Esophagus (tissue), 2 donors: ENCODE measurements around the gene KIF13A. TPM values are rescaled to one million over a fixed set of nuclear protein-coding genes. Genes with fewer than 3 reads are reported as not detected.

Experiments used
- H3K27ac ChIP-seq, 2 donors: one replicate each; pipeline ENCODE4 v1.5.1; 2013; ENCODE audit warnings: low read depth in 2 of 2, mild to moderate bottlenecking in 2 of 2, inconsistent platforms in 1 of 2, low read length in 1 of 2, moderate library complexity in 1 of 2
- H3K27me3 ChIP-seq, 2 donors: one replicate each; pipeline ENCODE4 v1.6.1; 2013; ENCODE audit warnings: low read length in 2 of 2, control low read depth in 1 of 2, mild to moderate bottlenecking in 1 of 2; ENCODE audit not compliant: insufficient read depth in 2 of 2, control insufficient read depth in 1 of 2
- H3K36me3 ChIP-seq, 2 donors: one replicate each; pipeline ENCODE4 v1.6.1; 2013; ENCODE audit warnings: low read length in 1 of 2; ENCODE audit not compliant: control insufficient read depth in 2 of 2, insufficient read depth in 2 of 2
- H3K4me1 ChIP-seq, 2 donors: one replicate each; pipeline ENCODE4 v1.6.1; 2013; ENCODE audit warnings: low read length in 1 of 2; ENCODE audit not compliant: control insufficient read depth in 2 of 2, insufficient read depth in 2 of 2
- H3K4me3 ChIP-seq, 2 donors: one replicate each; pipeline ENCODE4 v1.5.1; 2013; ENCODE audit warnings: low read length in 2 of 2, mild to moderate bottlenecking in 2 of 2, low read depth in 1 of 2, moderate library complexity in 1 of 2
- H3K9me3 ChIP-seq, 2 donors: one replicate each; pipeline ENCODE4 v1.6.1; 2013; ENCODE audit warnings: mild to moderate bottlenecking in 2 of 2, low read depth in 1 of 2, low read length in 1 of 2, moderate library complexity in 1 of 2; ENCODE audit not compliant: control insufficient read depth in 2 of 2, insufficient read depth in 1 of 2
- WGBS, 2 donors: extraction: QIAGEN DNeasy Blood & Tissue Kit; methylation state at CpG; one replicate each; pipeline ENCODE4 v1.1.7; 2013; 5-methylcytosine and 5-hydroxymethylcytosine counted together
- polyA plus RNA-seq, 2 donors: library from polyadenylated mRNA; stranded (reverse); fragments of 200-250 nt; gene quantifications; one replicate each; pipeline ENCODE4 v1.2.3, GENCODE V29; 2013
- donor health status: healthy with polysubstance abuse.
- donor health status: Bipolar disorder and iron deficiency.

KIF13A gene
- polyA plus RNA-seq, 2 donors, result 7.7 to 11.5 TPM

DNA sequence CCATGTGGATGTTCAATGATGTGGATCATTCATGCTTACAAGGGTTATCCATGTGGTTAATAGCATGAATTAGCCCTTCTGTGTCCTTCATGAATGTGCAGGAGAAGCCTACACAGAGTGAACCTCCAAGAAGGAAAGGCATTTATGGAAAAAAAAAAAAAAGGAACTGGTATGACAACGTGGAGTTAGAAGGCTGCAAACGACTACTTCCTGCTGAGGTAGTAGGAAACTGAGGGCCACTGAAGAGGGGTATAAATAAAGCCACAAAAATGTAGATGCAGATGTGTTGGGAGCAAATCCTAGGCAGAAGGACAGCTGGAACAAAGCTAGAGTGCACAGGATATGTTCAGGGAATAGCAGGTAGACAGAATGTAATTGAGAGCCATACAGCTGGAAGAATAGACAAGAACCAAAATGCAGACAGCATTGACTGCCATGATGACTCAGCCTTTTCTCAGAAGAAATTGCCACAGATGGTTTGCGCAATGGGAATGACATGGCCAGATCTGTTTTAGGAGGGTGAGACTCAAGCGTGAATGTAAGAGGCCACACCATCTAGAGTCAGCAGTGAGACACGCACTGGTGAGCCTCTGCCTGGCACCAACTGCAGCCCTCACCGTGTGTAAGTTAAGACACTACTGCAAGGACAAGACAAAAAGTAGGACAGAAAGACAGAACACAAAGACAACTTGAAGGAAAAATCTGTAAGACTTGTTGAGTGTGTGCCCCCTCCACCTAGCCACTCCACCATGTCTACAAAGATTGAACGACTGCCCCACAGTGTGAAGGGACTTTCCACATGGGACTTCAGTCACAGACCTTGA lies 79.8 kb downstream of the KIF13A start:
- peak overlapping the region; percentile 80 to 84 for H3K27ac ChIP-seq
- H3K4me3 ChIP-seq, result no peak overlapping the region
- H3K9me3 ChIP-seq, result no peaks in the 10 kb centered on the region
- H3K27me3 ChIP-seq, result no peaks in the 10 kb centered on the region
- peaks cover 2 to 9% of the 10 kb centered on the region in 2 donors for H3K4me1 ChIP-seq
- WGBS, 2 donors, result 34 to 51% methylated on average over 7 of the region's 7 CpGs
- no peaks in the 10 kb centered on the region for H3K36me3 ChIP-seq

DNA sequence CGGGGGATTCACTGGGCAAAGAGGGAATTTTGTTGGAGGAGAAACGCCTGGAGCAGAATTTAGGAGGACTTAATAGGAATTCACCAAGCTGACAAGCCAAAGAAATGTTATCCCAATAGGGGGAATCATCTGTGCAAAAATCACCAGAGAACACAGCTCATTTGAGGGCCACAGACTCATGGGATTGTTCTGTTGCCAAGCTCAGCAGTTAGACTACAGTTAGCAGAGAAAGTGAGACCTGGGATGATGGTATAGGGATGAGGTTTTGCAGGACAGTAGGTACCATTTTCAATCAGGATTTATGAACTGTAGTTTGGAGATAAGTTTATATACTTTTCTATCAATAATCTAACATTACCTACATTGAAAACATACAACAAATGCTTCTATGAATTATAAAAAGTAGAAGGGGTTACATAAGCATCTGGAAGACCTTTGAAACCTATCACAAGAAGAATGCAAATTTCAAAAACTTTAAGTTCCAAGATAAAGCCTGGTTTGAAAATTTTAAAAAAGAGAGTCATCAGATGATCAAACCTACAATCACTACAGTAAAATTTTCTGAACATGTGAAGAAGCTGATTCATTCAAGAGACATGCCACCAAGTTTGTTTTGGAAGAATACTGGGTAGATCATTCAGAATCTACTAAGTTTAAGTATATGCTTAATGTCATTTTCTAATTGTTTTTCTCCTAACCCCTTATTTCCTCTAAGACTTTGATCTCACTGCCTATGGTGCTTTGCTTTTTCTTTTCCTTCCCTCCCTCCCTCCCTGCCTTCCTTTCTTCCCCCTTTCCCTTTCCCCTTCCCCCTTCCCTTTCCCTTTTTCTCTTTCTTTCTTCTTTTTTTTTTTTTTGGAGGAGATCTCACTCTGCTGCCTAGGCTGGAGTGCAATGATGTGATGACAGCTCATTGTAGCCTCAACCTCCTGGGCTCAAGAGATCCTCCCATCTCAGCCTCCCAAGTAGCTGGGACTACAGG lies 81.5 kb downstream of the KIF13A start:
- Histone ChIP-seq H3K36me3 (no peaks in the 10 kb centered on the region), H3K4me3 (no peak overlapping the region), H3K27ac (no peak overlapping the region), H3K27me3 (no peaks in the 10 kb centered on the region), H3K4me1 (peaks cover 2 to 9% of the 10 kb centered on the region in 2 donors), H3K9me3 (no peaks in the 10 kb centered on the region)
- WGBS, 2 donors, result 88% methylated on average over 2 of the region's 2 CpGs

DNA sequence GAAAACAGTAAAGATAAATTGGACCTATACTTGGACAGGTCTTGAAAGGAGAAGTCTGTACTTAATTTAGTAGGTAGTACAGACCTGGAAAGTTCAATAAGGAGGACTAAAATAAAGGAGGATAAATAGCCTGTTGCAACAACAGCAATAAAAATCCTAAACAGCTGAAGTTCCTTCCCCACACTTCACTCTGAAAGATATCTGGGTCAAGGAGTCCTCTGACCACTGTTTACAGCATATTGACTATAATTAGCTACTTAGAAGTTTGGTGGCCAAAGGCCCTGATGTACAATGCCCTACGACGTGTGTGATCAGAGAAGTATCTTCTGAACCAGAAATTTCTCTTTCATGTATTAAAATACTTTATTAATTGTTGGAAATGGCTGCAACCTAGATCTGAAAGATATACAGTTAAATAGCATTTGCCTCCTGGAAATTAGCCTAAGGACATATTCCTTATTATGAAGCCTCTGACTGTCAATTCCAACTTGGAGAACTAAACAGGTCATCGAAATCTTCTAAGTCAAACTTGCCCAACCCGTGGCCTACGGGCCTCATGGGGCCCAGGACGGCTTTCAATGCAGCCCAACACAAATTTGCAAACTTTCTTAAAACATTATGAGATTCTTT lies 82.8 kb downstream of the KIF13A start:
- Histone ChIP-seq H3K27me3 (no peaks in the 10 kb centered on the region), H3K4me1 (peaks cover 2 to 9% of the 10 kb centered on the region in 2 donors), H3K9me3 (no peaks in the 10 kb centered on the region), H3K27ac (no peak overlapping the region), H3K4me3 (no peak overlapping the region), H3K36me3 (no peaks in the 10 kb centered on the region)
- WGBS, 2 donors, result 83 to 84% methylated on average over 6 of the region's 6 CpGs

DNA sequence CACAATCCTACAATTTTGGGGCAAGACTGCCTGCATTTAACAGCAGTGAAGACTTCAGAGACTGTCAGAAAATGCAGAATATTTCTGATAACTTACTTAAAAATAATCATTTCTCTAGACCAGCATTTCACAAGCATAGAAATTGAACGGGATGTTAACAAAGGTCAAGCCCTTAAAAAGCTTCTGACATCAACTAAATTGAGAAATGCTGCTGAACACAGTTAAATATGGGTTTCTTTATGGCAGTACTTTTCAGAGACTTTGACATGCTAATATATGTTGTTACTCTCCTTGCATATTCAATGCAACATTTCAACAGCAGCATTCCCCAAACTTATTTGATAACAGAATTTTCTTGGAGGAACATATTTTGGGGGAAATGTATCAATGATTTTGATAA lies 84.5 kb downstream of the KIF13A start:
- Histone ChIP-seq H3K4me3 (no peak overlapping the region), H3K36me3 (no peaks in the 10 kb centered on the region), H3K4me1 (peaks cover 0 to 6% of the 10 kb centered on the region in 2 donors), H3K27me3 (no peaks in the 10 kb centered on the region), H3K27ac (no peak overlapping the region), H3K9me3 (no peaks in the 10 kb centered on the region)
- 49 to 50% methylated on average over 1 of the region's 1 CpG for WGBS, 2 donors

DNA sequence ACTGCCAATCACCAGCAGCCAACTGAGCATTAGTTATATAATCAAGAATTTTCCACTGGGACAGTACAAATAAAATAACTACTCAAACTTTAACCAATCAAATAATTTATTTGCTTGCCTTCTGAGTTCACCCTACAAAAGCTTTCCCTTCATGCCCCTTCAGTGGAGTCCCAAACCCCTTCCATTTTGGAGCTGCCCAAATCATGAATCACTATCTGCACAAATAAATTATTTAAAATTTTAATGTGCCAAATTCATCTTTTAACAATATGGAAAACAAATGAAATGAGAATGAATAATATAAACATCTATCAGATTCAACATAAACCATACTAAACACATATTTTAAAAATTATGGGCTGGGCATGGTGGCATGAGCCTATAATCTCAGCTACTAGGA lies 85.9 kb downstream of the KIF13A start:
- Histone ChIP-seq H3K9me3 (no peaks in the 10 kb centered on the region), H3K27me3 (no peaks in the 10 kb centered on the region), H3K27ac (no peak overlapping the region), H3K4me1 (peaks cover 0 to under 1% of the 10 kb centered on the region in 2 donors), H3K36me3 (peaks cover 0 to 2% of the 10 kb centered on the region in 2 donors), H3K4me3 (no peak overlapping the region)

DNA sequence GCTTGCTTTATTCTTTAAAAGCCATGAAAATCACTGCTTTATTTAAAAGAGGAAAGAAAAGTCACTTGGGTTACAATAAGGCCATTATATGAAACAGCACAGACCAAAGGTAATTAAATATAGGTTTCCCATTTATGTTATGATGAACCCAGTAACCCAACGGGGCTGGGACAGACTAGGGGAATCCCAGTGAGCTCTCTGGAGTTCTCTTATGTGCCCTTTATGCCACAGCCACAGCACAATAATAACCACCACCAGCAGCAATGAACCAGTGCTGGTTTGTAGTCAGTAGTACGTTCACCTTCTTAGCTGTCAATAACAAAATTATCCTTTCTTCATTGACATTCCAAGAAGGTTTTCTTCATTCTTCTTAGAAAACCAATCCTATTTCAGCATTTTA lies 87.4 kb downstream of the KIF13A start:
- Histone ChIP-seq H3K9me3 (peaks cover 0 to 3% of the 10 kb centered on the region in 2 donors), H3K27me3 (no peaks in the 10 kb centered on the region), H3K4me1 (no peaks in the 10 kb centered on the region), H3K27ac (no peak overlapping the region), H3K36me3 (peaks cover 2 to 3% of the 10 kb centered on the region in 2 donors), H3K4me3 (no peak overlapping the region)
- WGBS, 2 donors, result 57 to 61% methylated on average over 2 of the region's 2 CpGs

DNA sequence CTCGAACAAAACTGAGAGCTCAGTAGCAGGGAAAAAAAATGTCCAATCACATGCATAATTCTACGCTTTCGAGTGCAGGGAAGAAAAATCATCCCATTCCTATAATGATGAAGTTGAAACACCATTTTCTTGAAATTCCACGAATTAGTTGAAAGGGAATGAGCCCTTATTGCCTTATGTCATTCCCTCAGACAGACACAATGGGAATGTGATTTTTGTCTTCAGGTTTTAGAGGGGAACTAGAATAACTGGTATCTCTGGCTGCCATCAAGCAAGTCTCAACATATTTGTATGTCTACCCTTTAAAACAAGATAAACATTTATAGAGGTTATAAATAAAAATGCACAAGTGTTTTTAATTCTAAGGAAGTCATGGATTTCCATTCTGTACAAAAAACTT lies 87.9 kb downstream of the KIF13A start:
- no peaks in the 10 kb centered on the region for H3K27me3 ChIP-seq
- H3K27ac ChIP-seq, result no peak overlapping the region
- H3K4me3 ChIP-seq, result no peak overlapping the region
- no peaks in the 10 kb centered on the region for H3K4me1 ChIP-seq
- H3K36me3 ChIP-seq, result peaks cover 2 to 3% of the 10 kb centered on the region in 2 donors
- 81 to 84% methylated on average over 4 of the region's 4 CpGs for WGBS, 2 donors
- H3K9me3 ChIP-seq, result peaks cover 0 to 3% of the 10 kb centered on the region in 2 donors

DNA sequence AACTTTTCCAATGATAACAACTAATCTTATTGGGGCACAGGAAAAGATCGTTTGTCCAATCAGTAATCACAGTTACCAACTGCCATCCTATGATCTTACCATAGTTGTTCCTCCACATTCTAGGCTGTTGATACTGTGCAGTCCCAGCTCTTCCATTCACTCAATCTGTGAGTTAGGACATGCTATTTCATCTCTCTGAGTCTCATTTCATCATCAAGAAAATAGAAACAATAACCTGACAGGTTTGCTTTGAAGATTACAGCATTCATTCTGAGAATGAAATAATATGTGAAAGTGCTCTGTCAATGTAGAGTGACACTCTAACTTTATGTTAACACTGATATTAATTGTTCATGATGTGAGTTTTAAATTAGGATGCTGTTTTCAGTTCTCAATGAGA lies 89.8 kb downstream of the KIF13A start:
- H3K4me1 ChIP-seq, result no peaks in the 10 kb centered on the region
- no peaks in the 10 kb centered on the region for H3K27me3 ChIP-seq
- peaks cover 3 to 5% of the 10 kb centered on the region in 2 donors for H3K36me3 ChIP-seq
- peaks cover 3% of the 10 kb centered on the region in 2 donors for H3K9me3 ChIP-seq
- 86 to 93% methylated on average over 1 of the region's 1 CpG for WGBS, 2 donors
- H3K27ac ChIP-seq, result no peak overlapping the region
- H3K4me3 ChIP-seq, result no peak overlapping the region

DNA sequence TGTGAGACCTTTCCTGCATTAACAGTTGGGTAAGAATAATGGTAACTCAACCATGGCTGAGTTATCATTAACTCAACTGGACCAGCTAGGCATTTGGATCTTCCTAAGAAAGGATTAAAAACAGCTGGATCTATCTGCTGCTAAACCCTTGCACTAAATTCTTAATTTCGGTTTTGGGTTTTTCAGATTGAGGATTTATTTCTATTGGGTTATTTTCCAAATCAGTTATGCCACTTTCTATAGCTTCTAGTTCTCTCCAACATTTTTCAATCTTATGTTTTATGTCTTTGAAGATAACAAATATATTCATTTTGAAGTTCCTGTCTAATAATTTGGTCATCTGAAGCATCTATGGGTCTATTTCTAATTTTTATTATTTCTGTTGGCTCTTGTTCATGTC lies 92.5 kb downstream of the KIF13A start:
- Histone ChIP-seq H3K27me3 (no peaks in the 10 kb centered on the region), H3K9me3 (peaks cover 3% of the 10 kb centered on the region in 2 donors), H3K36me3 (peaks cover 3 to 6% of the 10 kb centered on the region in 2 donors), H3K27ac (no peak overlapping the region), H3K4me1 (no peaks in the 10 kb centered on the region), H3K4me3 (no peak overlapping the region)
- WGBS, 2 donors, result 97 to 100% methylated on average over 1 of the region's 1 CpG
